Measurements from ENCODE around the gene CPN2.

CPN2 gene

GRCh38 chr3:194350726-194351071, 429 bp downstream of the CPN2 start:
- no peak for DNase-seq

- no peak for DNase-seq
Observed at GRCh38 chr3:194348354-194348753, 2.8 kb downstream of the CPN2 start.

GRCh38 chr3:194346621-194347020, 4.5 kb downstream of the CPN2 start:
- no peak for DNase-seq

GRCh38 chr3:194346035-194346434, 5.1 kb downstream of the CPN2 start:
- no peak for DNase-seq

- no peak for DNase-seq
Observed at GRCh38 chr3:194344012-194344411, 7.1 kb downstream of the CPN2 start.

- DNase-seq = no peak
Observed at GRCh38 chr3:194343561-194343893, 7.6 kb downstream of the CPN2 start.

- no peak for DNase-seq
Observed at GRCh38 chr3:194342861-194343560, 8.1 kb downstream of the CPN2 start.

GRCh38 chr3:194340757-194341400, 10.2 kb downstream of the CPN2 start:
- DNase-seq = no peak

GRCh38 chr3:194339840-194340239, 11.3 kb downstream of the CPN2 start:
- DNase-seq = no peak

- DNase-seq = no peak
Observed at GRCh38 chr3:194339356-194339755, 11.8 kb downstream of the CPN2 start.

- no peak for DNase-seq
Observed at GRCh38 chr3:194337965-194338753, 13.0 kb downstream of the CPN2 start.

GRCh38 chr3:194336601-194337355, 14.3 kb downstream of the CPN2 start:
- DNase-seq = no peak

GRCh38 chr3:194333981-194334320, 17.2 kb downstream of the CPN2 start:
- no peak for DNase-seq

GRCh38 chr3:194333212-194333980, 17.7 kb downstream of the CPN2 start:
- DNase-seq = no peak

- no peak for DNase-seq
Observed at GRCh38 chr3:194332858-194333211, 18.3 kb downstream of the CPN2 start.

- no peak for DNase-seq
Observed at GRCh38 chr3:194330579-194330978, 20.5 kb downstream of the CPN2 start.

- no peak for DNase-seq
Observed at GRCh38 chr3:194330160-194330559, 21.0 kb downstream of the CPN2 start.

GRCh38 chr3:194329583-194329965, 21.6 kb downstream of the CPN2 start:
- no peak for DNase-seq

- DNase-seq = no peak
Observed at GRCh38 chr3:194328942-194329582, 22.1 kb downstream of the CPN2 start.

GRCh38 chr3:194328053-194328657, 23.0 kb downstream of the CPN2 start:
- DNase-seq = no peak

- DNase-seq = no peak
Observed at GRCh38 chr3:194327218-194328052, 23.7 kb downstream of the CPN2 start.

Measured in SIG-M5 (cell line).